ENCODE measurements around the gene KIFC1. TPM values are rescaled to one million over a fixed set of nuclear protein-coding genes. Genes with fewer than 3 reads are reported as not detected.

KIFC1 gene
- total RNA-seq, 2 donors from 2014 or later: 56.6 to 94.3 TPM

DNA sequence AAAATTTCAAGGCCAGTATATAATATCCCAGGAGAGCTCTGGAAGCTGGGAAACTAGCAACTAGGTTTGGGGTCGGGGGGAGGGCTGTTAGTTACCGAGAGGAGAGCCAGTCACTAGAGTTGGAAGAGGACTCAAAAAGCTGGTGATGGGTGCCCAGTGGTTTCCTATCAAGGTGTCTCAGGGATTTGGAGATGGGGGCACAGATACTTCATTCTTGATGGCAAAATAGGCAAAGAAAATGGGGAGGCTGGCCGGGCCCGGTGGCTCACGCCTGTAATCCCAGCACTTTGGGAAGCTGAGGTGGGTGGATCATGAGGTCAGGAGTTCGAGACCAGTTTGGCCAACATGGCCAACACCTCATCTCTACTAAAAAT is 20.0 kb downstream of the KIFC1 start:
- H3K36me3 Mint-ChIP-seq (ENCODE audit: low read depth): peaks cover 51% of the 10 kb centered on the region
- no peaks in the 10 kb centered on the region for H3K27me3 Mint-ChIP-seq (ENCODE audit: insufficient read depth)
- Histone ChIP-seq H3K36me3 (ENCODE audit: control insufficient read depth, insufficient read depth, low read length) (peaks cover 60% of the 10 kb centered on the region), H3K4me1 (ENCODE audit: control insufficient read depth, insufficient read depth, low read length) (no peaks in the 10 kb centered on the region), H3K9me3 (ENCODE audit: control insufficient read depth, low read length) (no peaks in the 10 kb centered on the region), H3K9ac (ENCODE audit: extremely low read depth, low read length, poor library complexity, severe bottlenecking) (peak overlapping the region; percentile 75), H3K27ac (ENCODE audit: low read depth, low read length) (peak overlapping the region; percentile 32), H3K27me3 (ENCODE audit: control insufficient read depth, insufficient read depth, low read length, poor library complexity, severe bottlenecking) (no peaks in the 10 kb centered on the region), H3K4me3 (ENCODE audit: low read length) (peak overlapping the region; percentile 95)
- WGBS, 2 experiments (ENCODE audit: insufficient coverage in 1 of 2, insufficient read length in 1 of 2): 58 to 69% methylated on average over 2 to 6 of the region's 6 CpGs
- H3K9me3 Mint-ChIP-seq: no peaks in the 10 kb centered on the region
- H3K4me3 Mint-ChIP-seq: peak overlapping the region; percentile 69
- no peak for DNase-seq
- H3K4me1 Mint-ChIP-seq: peaks cover 22% of the 10 kb centered on the region
- peak overlapping the region; percentile 83 for H3K27ac Mint-ChIP-seq
- TF ChIP-seq, protein P1, sequence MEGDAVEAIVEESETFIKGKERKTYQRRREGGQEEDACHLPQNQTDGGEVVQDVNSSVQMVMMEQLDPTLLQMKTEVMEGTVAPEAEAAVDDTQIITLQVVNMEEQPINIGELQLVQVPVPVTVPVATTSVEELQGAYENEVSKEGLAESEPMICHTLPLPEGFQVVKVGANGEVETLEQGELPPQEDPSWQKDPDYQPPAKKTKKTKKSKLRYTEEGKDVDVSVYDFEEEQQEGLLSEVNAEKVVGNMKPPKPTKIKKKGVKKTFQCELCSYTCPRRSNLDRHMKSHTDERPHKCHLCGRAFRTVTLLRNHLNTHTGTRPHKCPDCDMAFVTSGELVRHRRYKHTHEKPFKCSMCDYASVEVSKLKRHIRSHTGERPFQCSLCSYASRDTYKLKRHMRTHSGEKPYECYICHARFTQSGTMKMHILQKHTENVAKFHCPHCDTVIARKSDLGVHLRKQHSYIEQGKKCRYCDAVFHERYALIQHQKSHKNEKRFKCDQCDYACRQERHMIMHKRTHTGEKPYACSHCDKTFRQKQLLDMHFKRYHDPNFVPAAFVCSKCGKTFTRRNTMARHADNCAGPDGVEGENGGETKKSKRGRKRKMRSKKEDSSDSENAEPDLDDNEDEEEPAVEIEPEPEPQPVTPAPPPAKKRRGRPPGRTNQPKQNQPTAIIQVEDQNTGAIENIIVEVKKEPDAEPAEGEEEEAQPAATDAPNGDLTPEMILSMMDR (conservative IDR thresholded peaks at IDR 0.05): no peak

- 85 to 91% methylated on average over 2 to 9 of the region's 10 CpGs for WGBS, 2 experiments (ENCODE audit: insufficient coverage in 1 of 2, insufficient read length in 1 of 2)
- no peaks in the 10 kb centered on the region for H3K27me3 Mint-ChIP-seq (ENCODE audit: insufficient read depth)
- no peaks in the 10 kb centered on the region for H3K27me3 ChIP-seq (ENCODE audit: control insufficient read depth, insufficient read depth, low read length, poor library complexity, severe bottlenecking)
Measured at GRCh38 chr6:33412140-33413009, 20.8 kb downstream of the KIFC1 start.

GRCh38 chr6:33413241-33414120 is 21.9 kb downstream of the KIFC1 start:
- Mint-ChIP-seq H3K9me3 (no peaks in the 10 kb centered on the region), H3K4me1 (peaks cover 32% of the 10 kb centered on the region), H3K36me3 (ENCODE audit: low read depth) (peaks cover 40% of the 10 kb centered on the region), H3K27me3 (ENCODE audit: insufficient read depth) (no peaks in the 10 kb centered on the region), H3K27ac (peak overlapping the region; percentile 77), H3K4me3 (no peak overlapping the region)
- DNase-seq: no peak
- no peaks in the 10 kb centered on the region for H3K9me3 ChIP-seq (ENCODE audit: control insufficient read depth, low read length)
- no peaks in the 10 kb centered on the region for H3K27me3 ChIP-seq (ENCODE audit: control insufficient read depth, insufficient read depth, low read length, poor library complexity, severe bottlenecking)
- H3K9ac ChIP-seq (ENCODE audit: extremely low read depth, low read length, poor library complexity, severe bottlenecking): no peak overlapping the region
- no peaks in the 10 kb centered on the region for H3K4me1 ChIP-seq (ENCODE audit: control insufficient read depth, insufficient read depth, low read length)
- peaks cover 45% of the 10 kb centered on the region for H3K36me3 ChIP-seq (ENCODE audit: control insufficient read depth, insufficient read depth, low read length)
- no peak overlapping the region for H3K27ac ChIP-seq (ENCODE audit: low read depth, low read length)
- H3K4me3 ChIP-seq (ENCODE audit: low read length): no peak overlapping the region
- TF ChIP-seq, protein P1 (conservative IDR thresholded peaks at IDR 0.05): no peak
- 91 to 94% methylated on average over 9 to 14 of the region's 14 CpGs for WGBS, 2 experiments (ENCODE audit: insufficient coverage in 1 of 2, insufficient read length in 1 of 2)

More at GRCh38 chr6:33412140-33413009, 20.8 kb downstream of the KIFC1 start:
- H3K27ac Mint-ChIP-seq: peak overlapping the region; percentile 49
- no peaks in the 10 kb centered on the region for H3K9me3 Mint-ChIP-seq
- Histone ChIP-seq H3K36me3 (ENCODE audit: control insufficient read depth, insufficient read depth, low read length) (peaks cover 56% of the 10 kb centered on the region), H3K9me3 (ENCODE audit: control insufficient read depth, low read length) (no peaks in the 10 kb centered on the region), H3K27ac (ENCODE audit: low read depth, low read length) (no peak overlapping the region), H3K4me3 (ENCODE audit: low read length) (peak overlapping the region; percentile 95), H3K9ac (ENCODE audit: extremely low read depth, low read length, poor library complexity, severe bottlenecking) (no peak overlapping the region), H3K4me1 (ENCODE audit: control insufficient read depth, insufficient read depth, low read length) (no peaks in the 10 kb centered on the region)
- no peak for DNase-seq
- TF ChIP-seq, protein P1 (conservative IDR thresholded peaks at IDR 0.05): no peak
- peaks cover 29% of the 10 kb centered on the region for H3K4me1 Mint-ChIP-seq
- H3K36me3 Mint-ChIP-seq (ENCODE audit: low read depth): peaks cover 47% of the 10 kb centered on the region
- H3K4me3 Mint-ChIP-seq: peak overlapping the region; percentile 69

Data from endodermal cell (in vitro differentiated cells).